HG02759 (cell line): ENCODE results near the gene RBM25.

Experiments
- ATAC-seq: cut with Tn5 transposase; IDR thresholded peaks from one replicate; pipeline ENCODE4 v1.9.1; 2021; ENCODE audit warnings: mild to moderate bottlenecking, moderate library complexity; ENCODE audit not compliant: unreplicated experiment

The RBM25 gene

DNA sequence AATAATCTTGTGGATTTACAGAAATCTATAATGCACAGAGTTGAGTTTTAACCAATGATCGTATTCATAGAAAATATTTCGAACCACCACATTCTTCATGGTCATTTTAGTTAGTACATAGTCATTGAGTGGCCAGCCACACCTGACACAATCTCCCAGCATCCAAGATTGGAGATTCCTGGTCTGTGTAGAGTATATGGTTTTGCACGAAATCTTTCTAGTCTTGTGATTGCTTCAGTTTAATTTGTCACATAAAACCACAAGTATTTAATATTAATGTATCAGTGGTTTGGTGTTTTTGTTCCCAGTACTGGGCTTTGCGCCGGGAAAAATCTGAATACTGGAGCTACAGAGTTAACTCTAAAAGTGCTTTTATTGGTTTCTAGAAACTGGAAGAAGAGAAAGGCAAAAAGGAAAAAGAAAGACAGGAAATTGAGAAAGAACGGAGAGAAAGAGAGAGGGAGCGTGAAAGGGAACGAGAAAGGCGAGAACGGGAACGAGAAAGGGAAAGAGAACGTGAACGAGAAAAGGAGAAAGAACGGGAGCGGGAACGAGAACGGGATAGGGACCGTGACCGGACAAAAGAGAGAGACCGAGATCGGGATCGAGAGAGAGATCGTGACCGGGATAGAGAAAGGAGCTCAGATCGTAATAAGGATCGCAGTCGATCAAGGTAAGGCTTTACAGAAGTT is 44.6 kb downstream of the RBM25 start:
- ATAC-seq = no peak

- ATAC-seq = no peak
These were observed 46.7 kb downstream of the RBM25 start for GRCh38 chr14:73105050-73105449.

GRCh38 chr14:73105727-73106126 is 47.4 kb downstream of the RBM25 start:
- ATAC-seq = no peak

DNA sequence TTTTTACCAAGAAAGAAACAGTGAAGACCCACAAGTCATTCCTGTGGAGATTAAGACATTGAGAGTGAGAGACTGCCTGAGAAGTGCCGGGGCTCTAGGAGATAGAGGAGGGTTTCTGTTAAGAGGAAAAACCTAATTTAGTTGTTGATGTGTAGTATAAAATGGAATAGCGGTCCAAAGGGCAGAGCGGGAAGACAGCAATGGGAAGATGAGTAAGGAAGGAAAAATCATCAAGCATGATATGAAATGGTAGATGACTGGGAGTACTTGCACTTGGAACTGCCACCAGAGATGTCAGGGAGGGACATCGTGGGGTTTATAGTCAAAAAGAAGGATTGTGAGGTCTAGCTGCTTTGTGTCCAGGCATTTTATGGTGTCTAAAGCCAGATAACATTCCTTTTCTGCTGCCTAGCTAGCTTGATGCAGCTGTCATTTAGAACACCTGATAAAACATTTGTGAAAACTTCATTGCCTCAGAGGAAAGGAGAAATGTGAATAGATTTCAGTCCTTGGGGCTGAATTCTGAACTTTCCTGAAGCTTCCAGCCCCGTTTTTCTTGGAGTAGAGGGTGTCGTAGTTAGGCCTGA is 57.8 kb downstream of the RBM25 start:
- no peak for ATAC-seq

GRCh38 chr14:73124180-73124894 is 66.0 kb downstream of the RBM25 start:
- no peak for ATAC-seq

DNA sequence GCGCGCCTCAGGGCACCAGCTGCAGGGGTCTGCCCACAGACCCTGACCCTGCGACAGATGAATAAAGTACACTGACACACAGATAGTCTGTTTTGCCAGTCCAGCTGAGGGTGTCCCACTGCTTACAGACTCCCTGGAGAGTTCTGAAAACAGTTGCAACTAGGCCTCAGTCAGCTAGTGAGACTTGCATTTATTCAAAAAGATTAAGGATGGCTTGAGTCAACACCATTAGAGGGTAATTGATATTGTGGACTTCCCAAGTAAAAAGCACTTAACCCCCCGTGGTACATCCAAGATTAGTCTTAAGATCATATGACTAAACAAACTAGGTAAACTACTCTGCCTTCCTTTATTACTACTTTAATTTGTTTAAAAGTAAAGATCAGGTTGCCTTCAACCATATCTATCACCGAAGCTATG is 66.8 kb downstream of the RBM25 start:
- no peak for ATAC-seq

GRCh38 chr14:73125746-73126145 is 67.4 kb downstream of the RBM25 start:
- ATAC-seq = no peak

DNA sequence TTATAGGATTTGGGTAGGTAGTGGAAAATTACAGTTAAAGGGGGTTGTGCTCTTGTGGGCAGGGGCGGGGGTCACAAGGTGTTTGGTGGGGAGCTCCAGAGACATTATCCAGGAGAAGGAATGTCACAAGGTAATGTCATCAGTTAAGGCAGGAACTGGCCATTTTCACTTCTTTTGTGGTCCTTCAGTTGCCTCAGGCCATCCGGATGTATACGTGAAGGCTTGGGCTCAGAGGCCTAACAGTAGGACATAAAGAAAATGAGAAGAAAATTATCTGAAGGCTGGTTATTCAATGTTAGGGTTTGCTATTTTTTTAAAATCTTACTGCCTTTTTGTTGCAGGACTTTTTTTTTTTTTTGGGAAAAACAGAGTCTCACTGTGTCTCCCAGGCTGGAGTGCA is 75.5 kb downstream of the RBM25 start:
- ATAC-seq = no peak

DNA sequence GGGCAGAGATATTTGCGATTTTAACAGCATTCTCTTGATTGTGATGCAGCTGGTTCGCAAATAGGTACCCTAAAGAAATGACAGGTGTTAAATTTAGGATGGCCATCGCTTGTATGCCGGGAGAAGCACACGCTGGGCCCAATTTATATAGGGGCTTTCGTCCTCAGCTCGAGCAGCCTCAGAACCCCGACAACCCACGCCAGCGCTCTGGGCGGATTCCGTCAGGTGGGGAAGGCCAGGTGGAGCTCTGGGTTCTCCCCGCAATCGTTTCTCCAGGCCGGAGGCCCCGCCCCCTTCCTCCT is 77.7 kb downstream of the RBM25 start:
- no peak for ATAC-seq

DNA sequence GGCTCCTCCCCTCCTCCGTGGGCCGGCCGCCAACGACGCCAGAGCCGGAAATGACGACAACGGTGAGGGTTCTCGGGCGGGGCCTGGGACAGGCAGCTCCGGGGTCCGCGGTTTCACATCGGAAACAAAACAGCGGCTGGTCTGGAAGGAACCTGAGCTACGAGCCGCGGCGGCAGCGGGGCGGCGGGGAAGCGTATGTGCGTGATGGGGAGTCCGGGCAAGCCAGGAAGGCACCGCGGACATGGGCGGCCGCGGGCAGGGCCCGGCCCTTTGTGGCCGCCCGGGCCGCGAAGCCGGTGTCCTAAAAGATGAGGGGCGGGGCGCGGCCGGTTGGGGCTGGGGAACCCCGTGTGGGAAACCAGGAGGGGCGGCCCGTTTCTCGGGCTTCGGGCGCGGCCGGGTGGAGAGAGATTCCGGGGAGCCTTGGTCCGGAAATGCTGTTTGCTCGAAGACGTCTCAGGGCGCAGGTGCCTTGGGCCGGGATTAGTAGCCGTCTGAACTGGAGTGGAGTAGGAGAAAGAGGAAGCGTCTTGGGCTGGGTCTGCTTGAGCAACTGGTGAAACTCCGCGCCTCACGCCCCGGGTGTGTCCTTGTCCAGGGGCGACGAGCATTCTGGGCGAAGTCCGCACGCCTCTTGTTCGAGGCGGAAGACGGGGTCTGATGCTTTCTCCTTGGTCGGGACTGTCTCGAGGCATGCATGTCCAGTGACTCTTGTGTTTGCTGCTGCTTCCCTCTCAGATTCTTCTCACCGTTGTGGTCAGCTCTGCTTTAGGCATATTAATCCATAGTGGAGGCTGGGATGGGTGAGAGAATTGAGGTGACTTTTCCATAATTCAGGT is 78.3 kb downstream of the RBM25 start, which contains the start of gene PSEN1:
PSEN1 (plus strand) TSS at position 121 of the 839 bp plus-strand sequence. CDS start 11,513 bp downstream, outside the sequence.
- ATAC-seq = peak; percentile 95

DNA sequence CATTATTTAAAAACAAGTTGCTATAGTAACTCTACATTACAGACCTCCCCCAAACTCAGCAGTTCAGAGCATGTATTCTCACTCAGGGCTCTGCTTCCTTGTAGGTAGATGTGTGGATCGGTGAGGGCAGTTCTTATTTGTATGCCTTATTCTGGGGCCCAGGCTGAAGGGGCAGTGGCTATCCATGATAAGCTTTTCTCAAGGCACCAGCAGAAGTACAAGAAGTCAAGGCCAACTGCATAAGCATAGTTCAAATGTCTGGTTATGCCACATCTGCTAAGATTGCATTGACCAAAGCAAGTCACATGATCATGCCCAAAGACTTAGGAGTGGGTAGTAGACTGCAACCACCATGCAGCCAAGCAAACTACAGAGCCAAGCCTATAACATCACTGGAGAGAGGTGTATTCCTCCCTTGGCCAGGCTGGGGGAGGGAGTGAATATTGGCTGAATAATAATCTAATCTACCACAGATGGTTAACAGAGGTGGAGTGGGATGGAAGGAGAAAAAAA is 82.5 kb downstream of the RBM25 start:
- no peak for ATAC-seq

- ATAC-seq = no peak
These were observed 83.9 kb downstream of the RBM25 start for GRCh38 chr14:73142216-73142615.

- ATAC-seq = no peak
These were observed 84.7 kb downstream of the RBM25 start for GRCh38 chr14:73143003-73143402.

DNA sequence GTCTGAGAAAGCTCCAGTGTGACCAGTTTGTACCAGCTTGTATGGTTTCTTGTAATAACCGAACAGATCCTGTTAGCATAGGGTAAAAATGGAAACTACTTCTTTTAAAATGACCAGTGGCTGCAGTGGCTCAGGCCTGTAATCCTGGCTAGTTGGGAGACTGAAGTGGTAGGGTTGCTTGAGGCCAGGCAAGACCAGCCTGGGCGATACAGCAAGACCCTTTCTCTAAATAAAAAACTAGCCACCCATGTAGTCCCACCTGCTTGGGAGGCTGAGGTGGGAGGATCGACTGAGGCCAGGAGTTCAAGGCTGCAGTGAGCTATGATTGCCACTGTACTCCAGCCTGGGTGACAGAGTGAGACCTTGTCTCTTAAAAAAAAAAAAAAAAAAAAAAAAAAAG is 85.3 kb downstream of the RBM25 start:
- ATAC-seq = no peak

GRCh38 chr14:73145371-73145770 is 87.0 kb downstream of the RBM25 start:
- no peak for ATAC-seq

DNA sequence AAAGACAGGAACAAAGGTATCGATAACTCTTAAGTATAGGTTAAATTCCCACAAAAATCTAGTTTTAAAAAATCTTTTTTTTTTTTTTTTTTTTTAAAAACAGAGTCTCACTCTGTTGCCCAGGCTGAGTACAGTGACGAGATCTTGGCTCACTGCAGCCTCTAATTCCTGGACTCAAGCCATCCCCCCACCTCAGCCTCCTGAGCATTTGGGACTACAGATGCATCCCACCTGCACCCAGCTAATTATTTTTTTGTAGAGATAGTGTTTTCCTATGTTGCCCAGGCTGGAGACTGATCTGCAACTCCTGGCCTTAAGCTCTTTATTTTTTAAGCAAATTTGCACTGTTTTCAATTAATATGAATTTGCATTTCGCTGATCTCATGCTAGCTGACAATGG is 87.8 kb downstream of the RBM25 start:
- no peak for ATAC-seq

- ATAC-seq = no peak
These were observed 91.4 kb downstream of the RBM25 start for GRCh38 chr14:73149753-73150152.

- ATAC-seq = no peak
These were observed 94.9 kb downstream of the RBM25 start for GRCh38 chr14:73153272-73153671.

GRCh38 chr14:73162251-73162650 is 103.9 kb downstream of the RBM25 start:
- no peak for ATAC-seq

- no peak for ATAC-seq
These were observed 108.1 kb downstream of the RBM25 start for GRCh38 chr14:73166399-73166798.

DNA sequence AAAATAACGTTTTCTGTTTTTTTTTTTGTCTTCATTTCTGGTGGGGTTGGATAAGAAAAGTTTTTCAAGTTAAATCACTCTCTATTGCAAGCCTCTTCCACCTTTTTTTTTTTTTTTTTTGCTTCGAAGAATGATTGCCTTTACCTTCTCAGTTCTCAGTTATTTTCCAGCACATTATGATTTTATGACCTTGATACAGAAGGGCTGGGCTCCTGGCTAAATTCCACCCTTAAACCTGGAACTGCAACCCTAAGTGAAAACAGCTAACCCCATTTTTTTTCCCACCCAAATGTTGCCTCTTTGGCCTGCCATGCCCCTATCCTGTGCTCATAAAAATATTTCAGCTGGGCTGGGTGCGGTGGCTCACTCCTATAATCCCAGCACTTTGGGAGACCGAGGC is 109.4 kb downstream of the RBM25 start:
- ATAC-seq = no peak
